Stimulated activated CD4-positive, alpha-beta T cell treated with anti-CD3 and anti-CD28 coated beads, Interleukin-2, amount 100 ng/mL, for 48 hours (primary cell): Measurements from ENCODE around the gene OPN4.

ENCODE experiments used
- DNase-seq, 2 donors: peaks; one replicate each; pipeline ENCODE4 v3.0.0-alpha.2; 2020

The OPN4 gene

GRCh38 chr10:86699991-86700840 is 45.9 kb downstream of the OPN4 start:
- no peak for DNase-seq

GRCh38 chr10:86700851-86701617 is 46.7 kb downstream of the OPN4 start:
- DNase-seq, result no peak

GRCh38 chr10:86703176-86703575 is 48.8 kb downstream of the OPN4 start:
- DNase-seq, result no peak

GRCh38 chr10:86705139-86705538 is 50.8 kb downstream of the OPN4 start:
- no peak for DNase-seq

GRCh38 chr10:86705905-86706304 is 51.6 kb downstream of the OPN4 start:
- DNase-seq, result no peak

GRCh38 chr10:86706401-86706841 is 52.1 kb downstream of the OPN4 start:
- DNase-seq, result no peak

- no peak for DNase-seq
These were observed 52.6 kb downstream of the OPN4 start for GRCh38 chr10:86706977-86707376.

GRCh38 chr10:86707505-86707904 is 53.2 kb downstream of the OPN4 start:
- no peak for DNase-seq

GRCh38 chr10:86708068-86708782 is 53.9 kb downstream of the OPN4 start:
- DNase-seq, result no peak

- no peak for DNase-seq
These were observed 54.5 kb downstream of the OPN4 start for GRCh38 chr10:86708783-86709380.

GRCh38 chr10:86709396-86710185 is 55.2 kb downstream of the OPN4 start:
- DNase-seq, result no peak

- peak; percentile 74 to 80 for DNase-seq
These were observed 56.7 kb downstream of the OPN4 start for GRCh38 chr10:86710987-86711512.

GRCh38 chr10:86711513-86712316 is 57.4 kb downstream of the OPN4 start:
- peak; percentile 36 to 38 for DNase-seq

GRCh38 chr10:86712317-86712707 is 58.0 kb downstream of the OPN4 start:
- DNase-seq, result peak in 1 of 2 donors; percentile 8

- DNase-seq, result no peak
These were observed 60.9 kb downstream of the OPN4 start for GRCh38 chr10:86715156-86715795.

- no peak for DNase-seq
These were observed 61.5 kb downstream of the OPN4 start for GRCh38 chr10:86715836-86716235.
